RWPE1 (cell line): ENCODE data around the gene REC8.

ENCODE experiments used
- CTCF ChIA-PET: fragments of 350-600 bp; sonication (Branson Sonifier 250); formaldehyde crosslinking; extraction: SDS; loops from one replicate; lab custom pipeline; 2021; lab: Yijun Ruan, JAX
- POLR2A ChIA-PET: fragments of 400-600 bp; formaldehyde crosslinking; extraction: SDS; loops from one replicate; lab custom pipeline; 2020; ENCODE audit warnings: antibody characterized with exemption; ENCODE audit not compliant: low non-redundant PET; lab: Yijun Ruan, JAX
- DNase-seq: peaks from one replicate; pipeline ENCODE4 v3.0.0; 2012; ENCODE audit warnings: low spot score
- H3K27ac ChIP-seq: fragments of 450-650 bp; 2 replicates; pipeline ENCODE4 v1.5.1; 2017
- TF ChIP-seq, protein P1 (sequence below): fragments of 450-650 bp; conservative IDR thresholded peaks from 2 replicates; pipeline ENCODE4 v1.5.1; 2017; ENCODE audit warnings: low read depth, mild to moderate bottlenecking

The REC8 gene

DNA sequence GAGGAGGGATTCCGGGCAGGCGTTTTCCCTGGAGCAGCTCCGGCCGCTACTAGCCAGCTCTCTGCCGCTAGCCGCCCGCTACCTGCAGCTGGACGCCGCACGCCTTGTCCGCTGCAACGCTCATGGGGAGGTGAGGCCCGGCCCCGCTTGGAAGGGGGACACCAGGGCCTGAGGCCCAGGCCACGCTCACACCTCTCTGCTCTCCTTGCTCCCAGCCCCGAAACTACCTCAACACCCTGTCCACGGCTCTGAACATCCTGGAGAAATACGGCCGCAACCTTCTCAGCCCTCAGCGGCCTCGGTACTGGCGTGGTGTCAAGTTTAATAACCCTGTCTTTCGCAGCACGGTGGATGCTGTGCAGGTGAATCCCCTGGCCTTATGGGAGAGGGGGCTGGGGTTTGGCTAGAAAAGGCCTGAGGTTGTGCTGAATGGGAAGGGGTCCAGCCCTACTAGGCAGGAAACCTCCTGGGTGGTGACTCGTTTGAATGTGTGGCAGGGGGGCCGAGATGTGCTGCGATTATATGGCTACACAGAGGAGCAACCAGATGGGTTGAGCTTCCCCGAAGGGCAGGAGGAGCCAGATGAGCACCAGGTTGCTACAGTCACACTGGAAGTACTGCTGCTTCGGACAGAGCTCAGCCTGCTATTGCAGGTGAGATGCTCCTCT lies 24.0 kb upstream of the REC8 start:
- H3K27ac ChIP-seq = peak overlapping the region; percentile 97
- ChIA-PET POLR2A (interaction anchor here (0.6 to 1.7 kb wide), 4 partner anchors 12 to 248 kb away, joined by 3 to 8 read pairs (median 4); partner anchors contain the start of genes DCAF11 and PSME1), CTCF (interaction anchor here (0.6 to 1.6 kb wide), 3 partner anchors 10 to 1252 kb away, joined by 4 to 5 read pairs (median 4); no protein-coding TSS in a partner anchor)
- TF ChIP-seq, protein P1, sequence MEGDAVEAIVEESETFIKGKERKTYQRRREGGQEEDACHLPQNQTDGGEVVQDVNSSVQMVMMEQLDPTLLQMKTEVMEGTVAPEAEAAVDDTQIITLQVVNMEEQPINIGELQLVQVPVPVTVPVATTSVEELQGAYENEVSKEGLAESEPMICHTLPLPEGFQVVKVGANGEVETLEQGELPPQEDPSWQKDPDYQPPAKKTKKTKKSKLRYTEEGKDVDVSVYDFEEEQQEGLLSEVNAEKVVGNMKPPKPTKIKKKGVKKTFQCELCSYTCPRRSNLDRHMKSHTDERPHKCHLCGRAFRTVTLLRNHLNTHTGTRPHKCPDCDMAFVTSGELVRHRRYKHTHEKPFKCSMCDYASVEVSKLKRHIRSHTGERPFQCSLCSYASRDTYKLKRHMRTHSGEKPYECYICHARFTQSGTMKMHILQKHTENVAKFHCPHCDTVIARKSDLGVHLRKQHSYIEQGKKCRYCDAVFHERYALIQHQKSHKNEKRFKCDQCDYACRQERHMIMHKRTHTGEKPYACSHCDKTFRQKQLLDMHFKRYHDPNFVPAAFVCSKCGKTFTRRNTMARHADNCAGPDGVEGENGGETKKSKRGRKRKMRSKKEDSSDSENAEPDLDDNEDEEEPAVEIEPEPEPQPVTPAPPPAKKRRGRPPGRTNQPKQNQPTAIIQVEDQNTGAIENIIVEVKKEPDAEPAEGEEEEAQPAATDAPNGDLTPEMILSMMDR = no peak
- no peak for DNase-seq

DNA sequence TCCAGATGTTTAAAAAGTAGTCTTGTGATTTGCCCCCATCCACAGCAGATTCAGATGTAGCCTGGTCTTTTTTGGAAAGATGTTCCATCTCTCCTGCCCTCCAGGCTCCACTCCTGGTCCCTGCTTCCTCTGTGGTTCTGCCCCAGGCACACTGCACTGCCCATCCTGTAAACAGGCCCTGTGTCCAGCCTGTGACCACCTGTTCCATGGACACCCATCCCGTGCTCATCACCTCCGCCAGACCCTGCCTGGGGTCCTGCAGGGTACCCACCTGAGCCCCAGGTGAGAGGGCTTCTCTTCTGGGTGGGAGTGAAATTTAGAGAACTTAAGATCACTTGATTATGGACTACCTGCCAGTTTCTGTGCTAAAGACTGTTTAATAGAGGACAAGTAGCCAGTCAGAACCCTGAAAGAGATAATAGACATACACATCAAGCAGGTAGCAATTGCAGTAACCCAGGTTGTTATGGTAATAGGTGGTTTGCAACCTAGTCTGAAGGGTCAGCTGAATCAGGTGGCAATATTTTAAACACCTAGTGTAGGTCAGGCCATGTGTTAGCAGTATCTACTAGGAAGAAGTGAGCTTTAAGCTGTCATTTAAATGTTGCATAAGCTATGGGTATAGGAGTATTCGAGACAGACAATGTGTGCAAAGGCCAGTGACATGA lies 22.4 kb upstream of the REC8 start:
- ChIA-PET POLR2A (interaction anchor here (1.1 kb wide), 1 partner anchor 12 kb away, joined by 4 read pairs; the partner anchor contains the start of gene IRF9), CTCF (interaction anchor here (0.6 to 1.4 kb wide), 3 partner anchors 11 to 22 kb away, joined by 3 to 4 read pairs (median 4); partner anchors contain the start of gene IRF9)
- no peak for DNase-seq
- H3K27ac ChIP-seq = no peak overlapping the region; the same call in 1 of the 2 replicates
- TF ChIP-seq, protein P1 = no peak

DNA sequence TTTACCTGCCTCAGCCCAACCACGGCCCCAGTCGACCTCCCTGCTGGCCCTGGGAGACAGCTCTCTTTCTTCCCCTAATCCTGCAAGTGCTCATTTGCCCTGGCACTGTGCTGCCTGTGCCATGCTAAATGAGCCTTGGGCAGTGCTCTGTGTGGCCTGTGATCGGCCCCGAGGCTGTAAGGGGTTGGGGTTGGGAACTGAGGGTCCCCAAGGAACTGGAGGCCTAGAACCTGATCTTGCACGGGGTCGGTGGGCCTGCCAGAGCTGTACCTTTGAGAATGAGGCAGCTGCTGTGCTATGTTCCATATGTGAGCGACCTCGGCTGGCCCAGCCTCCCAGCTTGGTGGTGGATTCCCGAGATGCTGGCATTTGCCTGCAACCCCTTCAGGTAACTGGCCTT lies 21.8 kb upstream of the REC8 start:
- TF ChIP-seq, protein P1 = no peak
- H3K27ac ChIP-seq = peak overlapping the region; percentile 28; the same call in 1 of the 2 replicates
- ChIA-PET CTCF (interaction anchor here (0.6 to 1.4 kb wide), 2 partner anchors 12 to 23 kb away, joined by 3 to 4 read pairs; partner anchors contain the start of gene IRF9), POLR2A (interaction anchor here (1.1 kb wide), 1 partner anchor 11 kb away, joined by 4 read pairs; the partner anchor contains the start of gene IRF9)
- no peak for DNase-seq

DNA sequence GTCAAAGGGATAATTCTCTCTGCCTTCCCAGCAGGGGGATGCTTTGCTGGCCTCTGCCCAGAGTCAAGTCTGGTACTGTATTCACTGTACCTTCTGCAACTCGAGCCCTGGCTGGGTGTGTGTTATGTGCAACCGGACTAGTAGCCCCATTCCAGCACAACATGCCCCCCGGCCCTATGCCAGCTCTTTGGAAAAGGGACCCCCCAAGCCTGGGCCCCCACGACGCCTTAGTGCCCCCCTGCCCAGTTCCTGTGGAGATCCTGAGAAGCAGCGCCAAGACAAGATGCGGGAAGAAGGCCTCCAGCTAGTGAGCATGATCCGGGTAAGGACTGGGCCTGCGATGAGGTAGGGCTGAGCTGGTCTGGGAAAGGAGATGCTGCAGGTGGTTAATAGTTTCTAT lies 21.3 kb upstream of the REC8 start:
- TF ChIP-seq, protein P1 = no peak
- no peak for DNase-seq
- ChIA-PET POLR2A (no interaction called here), CTCF (interaction anchor here (1.4 to 1.9 kb wide), 2 partner anchors 10 to 11 kb away, joined by 4 to 9 read pairs; partner anchors contain the start of gene IRF9)
- peak overlapping the region; percentile 28; the same call in 1 of the 2 replicates for H3K27ac ChIP-seq

DNA sequence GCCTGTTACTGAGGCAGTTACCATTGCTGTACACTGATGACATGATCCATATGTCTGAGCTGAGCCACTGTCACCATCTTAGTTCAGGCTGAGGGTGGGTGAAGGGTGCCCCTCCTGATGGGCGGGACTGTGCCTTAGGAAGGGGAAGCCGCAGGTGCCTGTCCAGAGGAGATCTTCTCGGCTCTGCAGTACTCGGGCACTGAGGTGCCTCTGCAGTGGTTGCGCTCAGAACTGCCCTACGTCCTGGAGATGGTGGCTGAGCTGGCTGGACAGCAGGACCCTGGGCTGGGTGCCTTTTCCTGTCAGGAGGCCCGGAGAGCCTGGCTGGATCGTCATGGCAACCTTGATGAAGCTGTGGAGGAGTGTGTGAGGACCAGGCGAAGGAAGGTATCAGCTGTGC lies 20.9 kb upstream of the REC8 start:
- peak overlapping the region; percentile 28; the same call in 1 of the 2 replicates for H3K27ac ChIP-seq
- DNase-seq = no peak
- ChIA-PET POLR2A (no interaction called here), CTCF (interaction anchor here (1.9 kb wide), 1 partner anchor 10 kb away, joined by 9 read pairs; the partner anchor contains the start of gene IRF9)
- TF ChIP-seq, protein P1 = no peak

DNA sequence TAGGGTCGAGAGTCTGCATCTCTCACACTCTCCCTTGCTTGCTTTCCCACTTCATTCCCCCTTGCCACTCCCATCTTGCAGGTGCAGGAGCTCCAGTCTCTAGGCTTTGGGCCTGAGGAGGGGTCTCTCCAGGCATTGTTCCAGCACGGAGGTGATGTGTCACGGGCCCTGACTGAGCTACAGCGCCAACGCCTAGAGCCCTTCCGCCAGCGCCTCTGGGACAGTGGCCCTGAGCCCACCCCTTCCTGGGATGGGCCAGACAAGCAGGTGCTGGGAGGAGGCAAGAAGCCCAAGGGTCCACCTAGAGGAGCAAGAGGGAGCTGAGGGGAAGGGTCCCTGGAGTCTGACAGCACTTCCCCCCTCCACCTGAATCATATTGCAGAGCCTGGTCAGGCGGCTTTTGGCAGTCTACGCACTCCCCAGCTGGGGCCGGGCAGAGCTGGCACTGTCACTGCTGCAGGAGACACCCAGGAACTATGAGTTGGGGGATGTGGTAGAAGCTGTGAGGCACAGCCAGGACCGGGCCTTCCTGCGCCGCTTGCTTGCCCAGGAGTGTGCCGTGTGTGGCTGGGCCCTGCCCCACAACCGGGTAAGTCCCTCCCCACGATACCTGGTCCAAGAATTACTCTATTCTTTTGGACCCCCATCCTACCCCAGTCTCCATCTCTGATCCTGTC lies 20.3 kb upstream of the REC8 start:
- CTCF ChIA-PET = interaction anchor here (0.6 to 1.9 kb wide), 2 partner anchors 9 to 22 kb away, joined by 3 to 9 read pairs; partner anchors contain the start of gene IRF9
- POLR2A ChIA-PET = no interaction called here
- DNase-seq = no peak
- TF ChIP-seq, protein P1 = no peak
- peak overlapping the region; percentile 28; the same call in 1 of the 2 replicates for H3K27ac ChIP-seq
